Activated CD4-positive, alpha-beta T cell treated with anti-CD3 and anti-CD28 coated beads for 4 hours (primary cell): Measurements from ENCODE around the gene GALNT1.

Experiments used
- DNase-seq, 2 donors: peaks; one replicate each; pipeline ENCODE4 v3.0.0-alpha.2; 2020

The GALNT1 gene

DNA sequence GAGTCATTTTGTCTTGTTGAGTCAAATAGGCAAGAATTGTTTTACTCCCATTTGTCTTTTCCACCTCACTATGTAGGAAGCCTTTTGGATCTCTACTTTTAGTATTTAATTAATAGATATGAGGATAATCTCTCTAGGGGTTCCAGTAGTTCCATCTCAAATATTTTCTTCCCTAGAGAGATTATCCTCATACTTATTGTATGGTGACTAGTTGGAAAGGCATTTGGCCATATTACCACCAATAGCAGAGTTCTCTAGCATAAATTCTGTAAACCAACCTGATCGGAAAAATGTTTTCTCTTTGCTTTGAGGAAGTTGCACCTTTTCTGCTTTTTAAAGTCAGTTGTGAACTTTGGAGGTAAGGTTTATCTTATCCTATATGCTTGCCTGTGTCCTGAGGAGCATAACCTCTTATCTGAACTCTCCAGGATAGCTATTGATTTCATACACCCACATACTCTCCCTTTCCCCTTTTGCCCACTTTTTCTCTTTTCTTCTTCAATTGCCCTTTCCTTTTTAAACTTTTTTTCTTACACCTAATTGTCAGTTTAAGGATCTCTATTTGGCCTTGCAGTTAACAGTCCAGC, 100.8 kb downstream of the GALNT1 start:
- DNase-seq, result no peak

DNA sequence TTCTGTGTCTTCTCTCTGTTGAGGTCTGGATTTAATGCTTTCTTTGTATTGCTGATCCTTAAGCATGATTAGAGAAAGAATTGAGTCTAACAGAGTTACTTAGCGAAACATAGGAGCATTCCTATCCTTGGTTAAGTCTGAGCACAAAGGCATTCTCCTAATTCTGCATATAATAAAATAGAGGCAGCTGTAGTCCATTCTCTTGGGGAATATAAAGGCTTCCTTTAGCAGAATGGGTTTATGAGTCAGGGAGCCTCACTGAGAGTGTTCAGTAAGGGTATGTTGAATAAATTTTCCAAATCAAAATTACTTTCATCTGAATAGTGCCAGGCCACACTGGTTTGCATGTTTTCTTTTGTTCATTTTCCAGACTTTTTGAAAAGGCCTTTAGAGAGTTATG, 101.5 kb downstream of the GALNT1 start:
- DNase-seq, result no peak

DNA sequence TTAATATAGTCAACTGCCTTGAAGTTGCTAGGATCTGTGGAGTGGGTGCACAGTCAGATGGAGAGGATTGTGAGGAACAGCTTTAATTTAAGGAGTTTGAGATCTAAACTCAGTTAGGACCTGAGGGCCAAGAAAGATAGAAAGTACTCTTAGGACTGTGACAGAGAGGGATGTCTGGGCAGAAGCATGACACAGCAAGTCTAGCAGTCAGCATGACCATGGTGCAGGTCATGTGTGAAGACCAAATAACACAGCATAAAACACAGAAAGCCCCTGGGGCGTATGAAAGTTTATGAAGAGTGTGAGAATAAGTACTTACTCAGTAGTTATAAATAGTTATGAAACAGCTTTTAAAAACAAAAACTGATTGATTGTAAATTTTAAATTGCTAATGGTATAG, 107.2 kb downstream of the GALNT1 start:
- DNase-seq, result no peak

DNA sequence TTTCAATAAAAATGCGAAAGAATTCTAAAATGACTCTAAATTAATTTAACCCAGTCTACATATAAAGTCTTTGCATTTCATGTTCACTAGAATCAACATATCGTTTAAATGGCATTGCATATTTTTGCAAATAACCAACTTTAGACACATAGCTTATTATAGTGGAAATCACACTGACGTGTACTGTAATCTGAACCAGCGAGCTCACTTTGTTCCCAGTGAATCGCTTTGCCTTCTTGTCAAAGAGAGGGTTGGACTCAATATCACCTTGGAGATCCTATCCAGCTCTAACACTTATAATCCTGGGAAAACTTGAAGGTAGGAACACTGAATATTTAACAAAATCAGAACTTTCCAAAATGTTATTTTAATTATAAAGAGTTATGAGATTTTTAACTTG, 108.2 kb downstream of the GALNT1 start:
- no peak for DNase-seq

DNA sequence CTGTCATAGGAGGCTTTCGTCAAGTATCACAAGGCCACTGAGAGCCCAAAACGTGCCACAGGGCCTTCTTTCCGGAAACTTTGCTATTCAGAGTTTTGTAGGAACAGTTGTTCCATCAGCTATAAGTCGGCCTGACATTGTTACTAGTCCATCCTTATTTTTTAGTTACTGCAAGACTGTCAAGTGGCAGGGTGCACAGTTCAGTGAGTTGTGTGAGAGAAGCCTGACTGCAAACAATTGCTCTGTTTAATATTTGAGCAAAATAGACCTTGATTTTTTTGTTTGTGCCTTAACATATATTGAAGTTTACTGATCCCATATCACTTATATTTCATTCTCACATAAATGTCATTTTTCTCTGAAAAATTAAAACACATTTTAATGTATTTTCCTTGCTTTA, 110.1 kb downstream of the GALNT1 start:
- no peak for DNase-seq

DNA sequence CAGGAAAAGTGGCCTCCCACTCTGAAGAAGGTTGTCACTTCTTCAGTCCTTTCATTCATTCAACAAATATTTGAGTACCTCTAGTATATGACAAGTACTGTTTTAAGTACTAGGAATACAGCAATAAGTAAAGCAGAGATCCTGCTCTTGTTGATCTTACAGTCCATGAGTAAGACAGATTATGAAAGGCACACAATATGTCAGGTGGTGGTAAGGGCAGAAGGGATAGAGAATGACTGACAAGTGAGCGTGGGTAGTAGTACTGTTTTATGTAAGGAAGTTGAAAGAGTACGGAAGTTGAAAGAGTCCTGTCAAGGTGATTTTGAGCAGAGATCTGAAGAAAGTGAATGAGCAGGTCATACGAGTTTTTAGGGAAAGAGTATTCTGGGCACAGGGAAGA, 111.3 kb downstream of the GALNT1 start:
- DNase-seq, result no peak

DNA sequence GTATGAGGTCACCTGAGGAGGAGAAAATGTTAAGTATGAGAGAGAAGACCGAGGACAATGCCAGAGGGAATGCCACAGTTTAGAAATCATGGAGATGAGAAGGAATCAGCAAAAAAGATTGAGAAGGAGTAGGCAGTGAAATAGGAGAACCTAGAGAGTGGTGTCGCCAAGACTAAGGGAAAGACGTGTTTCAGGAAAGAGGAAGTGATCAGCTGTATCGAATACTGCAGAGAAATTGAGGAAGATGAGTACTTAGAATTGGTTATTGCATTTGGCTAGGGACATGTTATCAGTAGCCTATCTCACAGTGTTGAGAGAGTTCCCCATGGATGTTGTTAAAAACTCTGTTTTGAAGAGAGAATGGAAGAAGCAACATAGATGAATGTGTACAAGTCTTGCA, 112.3 kb downstream of the GALNT1 start:
- no peak for DNase-seq

DNA sequence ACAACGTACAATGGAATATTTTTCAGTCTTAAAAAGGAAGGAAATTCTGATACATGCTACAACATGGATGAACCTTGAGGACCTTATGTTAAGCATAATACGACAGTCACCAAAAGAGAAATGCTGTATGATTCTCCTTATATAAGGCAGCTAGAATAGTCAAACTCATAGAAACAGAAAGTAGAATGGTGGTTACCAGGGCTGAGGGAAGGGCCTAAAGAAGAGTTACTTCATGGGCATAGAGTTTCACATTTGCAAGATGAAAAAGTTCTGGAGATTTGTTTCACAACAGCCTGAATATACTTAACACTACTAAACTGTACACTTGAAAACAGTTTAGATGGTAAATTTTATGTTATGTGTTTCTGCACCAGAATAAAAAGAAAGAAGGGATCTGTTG, 113.3 kb downstream of the GALNT1 start:
- no peak for DNase-seq

DNA sequence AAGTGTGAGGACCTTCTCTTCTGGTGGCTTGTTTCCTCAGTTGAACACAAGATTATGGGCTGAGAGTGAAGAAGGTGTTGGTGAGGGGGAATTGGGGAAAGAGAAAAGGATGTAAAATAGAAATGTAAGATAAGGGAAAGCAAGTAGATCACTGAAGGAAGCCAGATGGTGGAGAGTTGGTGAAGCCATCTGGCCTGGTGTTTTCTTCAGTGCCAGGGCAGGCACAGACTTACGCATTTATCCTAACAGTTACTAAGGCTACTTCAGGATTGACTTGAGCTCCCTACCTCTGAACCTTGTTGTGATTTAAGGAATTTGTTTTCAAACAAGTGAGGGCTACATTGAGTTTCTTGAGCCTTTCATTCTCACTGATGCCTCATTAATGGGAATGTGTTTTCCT, 113.8 kb downstream of the GALNT1 start:
- no peak for DNase-seq

DNA sequence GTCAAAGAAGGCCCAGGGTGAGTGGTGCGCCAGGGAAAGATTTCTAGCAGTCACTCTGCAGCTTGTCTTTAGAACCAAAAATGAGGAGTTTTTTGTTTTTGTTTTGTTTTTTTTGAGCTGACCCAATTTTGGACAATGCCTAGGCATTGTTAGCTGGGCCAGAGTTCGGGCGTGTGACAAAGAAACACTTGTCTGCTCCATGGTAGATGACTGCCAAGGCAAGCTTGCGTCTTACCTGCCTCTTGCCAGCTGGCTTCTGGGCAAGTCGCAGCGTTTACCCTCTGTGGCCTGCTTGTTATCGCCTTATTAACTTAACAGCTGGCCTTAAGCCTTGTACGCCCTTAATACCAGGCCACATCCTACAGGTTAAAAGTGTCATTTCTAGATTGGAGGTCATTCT, 114.3 kb downstream of the GALNT1 start:
- DNase-seq, result no peak

DNA sequence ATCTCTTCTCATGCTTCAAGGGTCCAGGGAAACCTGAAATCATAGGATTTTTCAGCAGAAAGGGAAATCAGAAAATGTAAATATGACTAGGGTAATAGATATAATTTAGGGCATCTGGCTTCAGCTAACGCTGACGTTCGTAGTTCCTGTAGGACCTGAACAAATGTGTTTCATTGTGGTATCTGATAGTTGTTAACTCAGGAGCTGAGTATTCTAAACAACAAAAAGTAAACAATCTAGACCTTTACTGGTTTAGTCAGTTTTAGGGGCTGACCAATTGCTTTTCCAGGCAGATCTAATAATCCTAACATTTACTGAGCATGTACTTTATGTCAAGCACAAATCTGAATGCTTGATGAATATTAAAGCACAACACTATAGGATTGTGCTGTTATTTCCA, 114.8 kb downstream of the GALNT1 start:
- DNase-seq, result no peak

DNA sequence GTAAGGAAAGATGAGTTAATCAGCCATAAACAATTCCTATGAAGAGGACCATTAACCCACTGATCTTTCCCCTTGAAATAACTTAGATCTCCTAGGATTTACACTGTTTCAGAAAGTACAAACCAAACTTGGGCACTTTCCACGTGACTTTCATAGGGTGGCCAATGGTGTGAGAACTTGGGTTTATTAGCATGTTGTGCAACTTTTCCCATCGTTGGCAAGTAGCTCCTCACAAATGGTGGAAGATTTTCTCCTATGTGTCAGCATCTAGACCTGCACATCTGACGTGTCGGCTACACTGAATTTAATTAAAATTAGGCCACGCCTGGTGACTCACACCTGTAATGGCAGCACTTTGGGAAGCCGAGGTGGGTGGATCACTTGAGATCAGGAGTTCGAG, 116.3 kb downstream of the GALNT1 start:
- no peak for DNase-seq

DNA sequence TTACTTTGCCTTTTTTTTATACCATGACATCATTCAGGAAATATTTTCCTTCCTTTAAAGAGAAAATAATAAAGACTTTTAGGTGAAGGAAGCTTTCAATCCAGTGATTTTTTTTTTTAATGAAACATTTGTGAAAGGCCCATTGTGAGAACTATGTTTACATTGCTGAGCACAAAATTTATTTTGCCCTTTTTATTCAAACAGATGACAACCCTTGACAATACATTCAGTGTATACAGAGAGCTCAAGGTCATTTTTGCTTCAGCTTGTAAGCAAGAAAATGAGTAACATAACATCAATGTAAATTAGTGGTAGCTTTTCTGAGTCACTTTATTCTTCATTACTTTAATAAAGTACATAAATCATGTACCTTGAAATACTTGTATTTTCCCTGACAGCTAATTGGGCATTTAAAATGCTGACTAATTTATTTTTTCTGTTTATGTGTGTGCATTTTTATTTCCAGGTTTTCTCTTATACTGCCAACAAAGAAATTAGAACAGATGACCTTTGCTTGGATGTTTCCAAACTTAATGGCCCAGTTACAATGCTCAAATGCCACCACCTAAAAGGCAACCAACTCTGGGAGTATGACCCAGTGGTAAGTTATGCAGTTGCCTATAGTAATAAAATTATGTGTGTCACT, 121.6 kb downstream of the GALNT1 start:
- DNase-seq, result no peak

DNA sequence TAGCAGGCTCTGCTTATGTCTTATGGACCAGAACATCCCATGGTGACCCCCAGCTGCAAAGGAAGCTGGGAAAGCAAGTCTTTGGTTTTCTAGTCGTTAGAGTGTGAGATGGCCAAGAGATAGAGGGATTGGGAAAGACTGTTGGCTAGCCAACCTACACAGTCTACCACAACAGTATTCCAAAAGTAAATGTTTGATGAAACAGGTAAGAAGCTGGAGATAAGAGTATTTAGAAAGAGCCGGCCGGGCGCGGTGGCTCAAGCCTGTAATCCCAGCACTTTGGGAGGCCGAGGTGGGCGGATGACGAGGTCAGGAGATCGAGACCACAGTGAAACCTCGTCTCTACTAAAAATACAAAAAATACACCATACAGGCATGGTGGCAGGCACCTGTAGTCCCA, 124.4 kb downstream of the GALNT1 start:
- no peak for DNase-seq

DNA sequence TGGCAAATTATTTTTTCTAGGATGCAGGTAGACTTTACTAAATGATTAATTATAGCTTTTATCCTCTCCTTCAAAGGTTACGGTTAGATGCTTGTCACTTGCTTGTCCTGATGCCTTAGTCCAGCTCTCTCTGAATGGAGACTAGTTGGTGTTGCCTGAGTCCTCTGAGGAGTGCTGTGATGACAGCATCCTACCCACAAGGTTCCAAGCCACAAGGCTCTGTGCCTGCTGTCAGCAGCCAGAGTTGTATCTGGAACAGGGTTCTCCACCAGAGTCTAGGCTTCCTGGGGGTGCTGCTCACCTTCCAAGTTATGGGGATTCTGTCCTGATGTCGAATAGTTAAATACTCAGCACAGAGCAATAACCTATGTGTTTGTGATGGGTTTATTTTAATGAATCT, 125.7 kb downstream of the GALNT1 start:
- no peak for DNase-seq

DNA sequence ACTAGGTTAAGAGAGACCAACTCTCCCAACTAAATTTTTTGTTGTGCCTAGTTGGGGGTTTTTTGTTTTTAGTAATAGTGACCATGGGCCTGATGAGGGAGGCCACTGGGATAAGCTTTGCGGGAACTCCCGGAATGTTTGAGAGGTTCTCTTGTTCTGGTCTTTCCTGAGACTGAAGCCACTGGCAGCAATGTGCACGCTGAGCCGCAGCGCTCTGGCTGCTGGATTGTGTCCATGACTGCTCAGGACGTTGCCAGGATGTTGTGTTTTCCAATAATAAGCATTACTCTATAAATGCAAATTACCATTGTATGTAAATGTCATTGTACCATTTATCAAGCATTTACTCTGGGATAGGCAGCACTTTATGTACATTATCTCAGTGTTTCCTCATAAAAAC, 126.1 kb downstream of the GALNT1 start:
- DNase-seq, result no peak

DNA sequence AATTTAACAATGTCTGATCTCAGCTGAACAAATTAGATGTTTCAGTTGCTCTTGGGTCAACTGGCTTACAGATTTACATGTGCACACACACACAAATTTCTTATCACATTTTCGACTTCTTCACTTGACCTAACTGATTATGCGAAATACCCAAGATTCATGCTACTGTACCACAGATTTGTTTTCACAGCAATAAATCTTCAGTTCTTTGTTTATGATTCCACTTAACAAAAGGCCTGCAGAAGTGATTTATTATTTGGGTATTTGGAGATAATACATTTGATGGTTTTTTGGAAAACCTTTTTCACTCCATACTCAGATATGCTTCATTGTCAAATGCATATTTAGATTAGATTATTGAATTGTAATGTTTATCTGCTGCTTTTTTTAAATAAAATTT, 129.0 kb downstream of the GALNT1 start:
- DNase-seq, result no peak

DNA sequence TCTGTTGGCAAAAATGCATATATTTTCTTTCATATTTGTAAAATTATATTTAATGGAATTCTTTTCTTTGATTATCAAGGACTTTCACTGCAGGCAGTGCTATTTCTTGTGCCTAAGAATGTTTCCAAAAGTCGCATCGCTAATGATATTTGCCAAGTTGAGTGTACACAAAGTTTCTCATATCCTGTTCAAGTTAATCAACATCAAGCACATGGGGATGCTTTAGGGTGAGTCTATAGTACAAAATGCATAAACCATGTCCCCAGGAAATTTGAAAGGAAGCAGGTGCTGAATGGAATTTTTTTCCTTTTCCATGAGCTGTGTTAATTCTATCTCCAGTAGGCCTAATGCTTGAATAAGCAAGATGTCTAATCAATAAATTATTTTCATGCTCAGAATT, 129.7 kb downstream of the GALNT1 start:
- DNase-seq, result no peak

DNA sequence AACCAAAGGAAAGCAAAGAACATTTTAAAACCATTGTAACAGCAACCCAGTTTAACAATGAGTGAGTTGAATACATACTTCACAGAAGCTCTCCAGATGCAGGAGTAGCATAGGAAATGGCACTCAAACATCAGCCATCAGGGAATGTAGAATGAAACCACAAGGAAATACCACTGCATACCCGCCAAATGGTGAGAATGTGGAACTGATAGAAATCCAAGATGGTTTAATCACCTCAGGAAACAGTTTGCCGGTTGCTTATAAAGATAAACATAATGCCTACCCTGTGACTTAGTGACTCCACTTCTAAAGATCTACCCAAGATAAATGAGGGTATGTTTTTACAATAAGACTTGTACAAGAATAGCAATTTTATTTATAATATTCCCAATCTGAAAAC, 132.0 kb downstream of the GALNT1 start:
- no peak for DNase-seq

DNA sequence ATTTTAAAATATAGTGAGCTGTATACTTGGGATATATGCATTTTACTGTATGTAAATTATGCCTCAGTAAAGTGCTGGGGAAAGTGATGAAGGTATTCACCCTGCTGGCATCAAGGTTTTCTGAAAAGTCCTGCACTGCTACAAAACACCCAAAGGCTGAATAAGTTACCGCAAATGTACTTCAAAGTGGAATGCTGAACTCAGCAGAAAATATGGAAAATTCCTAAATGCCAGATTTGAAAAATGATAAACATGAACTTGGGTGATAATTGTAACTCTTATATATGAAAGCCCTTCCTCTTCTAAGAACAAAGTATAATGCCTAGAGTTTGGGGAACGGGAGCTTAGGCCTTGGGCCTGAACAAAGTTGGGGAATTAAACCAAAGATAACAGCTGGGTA, 133.0 kb downstream of the GALNT1 start:
- no peak for DNase-seq

DNA sequence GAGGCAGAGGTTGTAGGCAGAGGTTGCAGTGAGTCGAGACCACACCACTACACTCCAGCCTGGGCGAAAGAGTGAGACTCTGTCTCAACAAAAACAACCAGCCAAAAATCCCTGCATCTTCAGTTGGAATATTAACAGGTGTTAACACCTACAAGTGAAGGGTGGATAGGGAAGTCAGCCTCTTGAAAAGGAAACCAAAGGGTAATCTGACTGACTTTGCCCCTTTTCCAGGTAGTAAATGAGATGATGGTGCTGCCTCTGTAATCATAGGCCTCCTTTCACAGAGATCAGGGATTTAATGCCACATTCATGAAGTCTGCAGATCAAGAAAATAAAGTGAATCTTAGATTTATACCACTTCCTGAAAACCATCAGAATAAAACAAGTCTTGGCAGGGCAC, 133.6 kb downstream of the GALNT1 start:
- DNase-seq, result no peak

DNA sequence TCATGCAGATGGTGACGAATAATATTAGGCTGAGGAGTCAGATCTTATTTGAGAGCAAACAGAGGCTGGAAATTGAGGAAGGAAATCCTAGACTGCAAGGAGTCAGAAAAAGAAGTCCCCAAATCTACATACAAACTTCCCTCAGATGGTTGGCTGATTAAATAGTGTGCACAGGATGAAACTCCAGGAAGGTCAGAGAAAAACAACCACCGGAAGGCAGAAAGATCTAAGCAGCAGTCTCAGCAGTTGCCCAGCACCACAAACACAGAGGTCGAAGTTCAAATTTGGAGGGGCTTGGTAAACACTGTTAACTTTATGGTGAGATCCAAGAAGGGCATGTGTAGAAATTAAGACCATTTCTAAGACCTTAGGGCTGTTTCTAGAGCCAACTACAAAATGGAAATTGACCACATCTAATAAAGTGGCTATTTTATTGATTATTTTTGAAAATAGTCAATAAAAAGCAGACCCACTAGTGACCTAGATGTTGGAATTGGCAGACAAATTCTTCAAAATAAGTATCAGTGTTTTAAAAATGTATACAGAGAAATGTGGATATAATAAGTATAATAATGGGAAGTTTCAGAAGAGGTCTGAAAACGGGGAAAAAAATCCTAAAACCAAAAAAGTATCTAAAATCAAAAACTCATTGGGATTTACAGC, 134.8 kb downstream of the GALNT1 start:
- DNase-seq, result no peak

DNA sequence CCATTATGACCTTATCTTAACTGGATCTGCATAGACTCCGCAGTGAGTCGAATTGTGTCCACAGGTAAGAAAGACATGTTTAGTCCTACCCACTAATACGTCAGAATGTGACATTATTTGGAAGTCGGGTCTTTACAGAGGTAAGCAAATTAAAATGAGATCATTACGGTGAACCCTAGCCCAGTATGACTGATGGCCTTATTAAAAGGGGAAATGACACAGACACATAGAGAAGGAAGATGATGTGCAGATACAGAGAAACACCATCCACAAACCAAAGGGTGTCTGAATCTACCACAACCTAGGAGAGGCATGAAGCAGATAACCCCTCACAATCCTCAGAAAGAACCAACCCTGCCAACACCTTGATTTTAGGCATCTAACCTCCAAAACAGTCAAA, 135.6 kb downstream of the GALNT1 start:
- DNase-seq, result no peak

DNA sequence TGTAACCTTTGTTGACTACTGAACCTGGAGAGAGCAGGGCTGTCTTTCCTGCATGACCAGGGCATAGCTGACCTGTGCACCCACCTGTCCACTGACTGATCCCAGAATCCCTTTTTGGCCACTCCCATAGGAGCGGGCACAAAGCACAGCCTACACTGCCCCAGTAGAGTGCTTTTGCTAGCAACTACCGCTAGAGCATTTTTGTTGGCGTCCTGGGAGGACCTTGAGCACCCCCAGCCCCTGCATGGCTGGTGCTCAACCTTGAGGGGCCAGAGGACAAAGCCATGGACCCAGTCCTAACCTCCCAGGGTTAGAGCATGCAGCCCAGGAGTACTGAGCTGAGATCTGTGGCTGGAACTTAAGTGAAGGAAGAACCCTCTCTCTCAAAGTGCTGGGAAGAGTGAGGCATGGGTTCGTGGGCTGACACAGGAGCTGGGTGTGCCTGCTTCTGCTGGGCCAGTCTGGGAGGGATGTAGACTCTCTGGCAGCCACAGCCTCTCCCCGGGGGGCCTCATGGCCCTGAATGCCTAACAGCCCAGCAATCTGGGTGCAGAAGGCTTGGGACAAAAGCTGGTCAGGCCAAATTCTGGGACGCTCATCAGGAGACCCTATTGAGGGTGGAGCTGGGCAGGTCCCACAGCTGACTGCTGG, 140.0 kb downstream of the GALNT1 start:
- no peak for DNase-seq
